HEK293T (cell line): ENCODE measurements around the gene PAK4.

Source experiments
- ARNT ChIP-seq: fragments of 450-650 bp; IDR thresholded peaks from 2 replicates; pipeline ENCODE4 v1.6.1; 2017; ENCODE audit warnings: mild to moderate bottlenecking
- CTBP1 ChIP-seq: fragments of 450-650 bp; IDR thresholded peaks from 2 replicates; pipeline ENCODE4 v1.6.1; 2016; ENCODE audit warnings: borderline replicate concordance
- ELF4 ChIP-seq: fragments of 450-650 bp; IDR thresholded peaks from 2 replicates; pipeline ENCODE4 v1.6.1; 2017; ENCODE audit warnings: antibody characterized with exemption
- FOXA1 ChIP-seq: fragments of 450-650 bp; IDR thresholded peaks from 2 replicates; pipeline ENCODE4 v1.6.1; 2016; ENCODE audit warnings: mild to moderate bottlenecking
- FOXK2 ChIP-seq: fragments of 450-650 bp; IDR thresholded peaks from 2 replicates; pipeline ENCODE4 v1.6.1; 2016; ENCODE audit warnings: mild to moderate bottlenecking
- FOXM1 ChIP-seq: fragments of 450-650 bp; IDR thresholded peaks from 2 replicates; pipeline ENCODE4 v1.6.1; 2017; ENCODE audit warnings: mild to moderate bottlenecking, borderline replicate concordance
- L3MBTL2 ChIP-seq: fragments of 450-650 bp; conservative IDR thresholded peaks from 2 replicates; pipeline ENCODE4 v1.6.1; 2016; ENCODE audit warnings: mild to moderate bottlenecking
- LEF1 ChIP-seq: fragments of 450-650 bp; IDR thresholded peaks from 2 replicates; pipeline ENCODE4 v1.6.1; 2017; ENCODE audit warnings: mild to moderate bottlenecking, borderline replicate concordance
- NFRKB ChIP-seq: fragments of 450-650 bp; IDR thresholded peaks from 2 replicates; pipeline ENCODE4 v1.6.1; 2016; ENCODE audit warnings: mild to moderate bottlenecking, moderate library complexity
- SP1 ChIP-seq: fragments of 450-650 bp; IDR thresholded peaks from 2 replicates; pipeline ENCODE4 v1.6.1; 2017
- SUZ12 ChIP-seq: fragments of 450-650 bp; IDR thresholded peaks from 2 replicates; pipeline ENCODE4 v1.6.1; 2016; ENCODE audit warnings: mild to moderate bottlenecking
- ZNF384 ChIP-seq: fragments of 450-650 bp; IDR thresholded peaks from 2 replicates; pipeline ENCODE4 v1.6.1; 2016

DNA sequence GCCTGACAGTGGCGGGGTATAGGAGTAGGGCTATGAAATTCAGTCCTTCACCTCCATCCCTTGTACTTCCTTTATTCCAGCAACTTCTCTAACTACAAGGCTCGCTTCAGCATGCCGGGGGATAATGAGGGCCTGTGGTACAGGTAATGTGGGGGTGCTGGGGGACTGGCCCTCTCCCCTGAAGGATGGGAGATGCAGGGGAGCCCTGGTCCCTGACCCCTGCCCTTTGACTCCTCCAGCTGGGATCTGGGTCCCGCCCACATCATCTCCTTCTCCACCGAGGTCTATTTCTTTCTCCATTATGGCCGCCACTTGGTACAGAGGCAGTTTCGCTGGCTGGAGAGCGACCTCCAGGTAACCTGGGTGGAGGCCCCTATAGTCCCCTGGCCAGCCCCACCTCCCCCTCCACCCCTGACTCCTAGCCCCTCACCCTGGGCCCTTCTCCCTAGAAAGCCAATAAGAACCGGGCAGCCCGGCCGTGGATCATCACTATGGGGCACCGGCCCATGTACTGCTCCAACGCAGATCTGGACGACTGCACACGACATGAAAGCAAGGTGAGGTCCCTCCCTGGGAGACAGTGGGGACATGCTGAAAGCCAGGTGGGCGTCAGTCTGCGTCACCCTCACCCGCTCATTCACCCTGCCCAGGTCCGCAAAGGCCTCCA is 25.0 kb upstream of the PAK4 start:
- TF ChIP-seq ARNT (no peak), FOXM1 (no peak), ELF4 (no peak), SP1 (no peak), SUZ12 (no peak), FOXA1 (no peak), LEF1 (no peak), FOXK2 (no peak), CTBP1 (no peak), NFRKB (no peak), ZNF384 (no peak), L3MBTL2 (no peak)
